ENCODE results near the gene SMARCA4.

DNA sequence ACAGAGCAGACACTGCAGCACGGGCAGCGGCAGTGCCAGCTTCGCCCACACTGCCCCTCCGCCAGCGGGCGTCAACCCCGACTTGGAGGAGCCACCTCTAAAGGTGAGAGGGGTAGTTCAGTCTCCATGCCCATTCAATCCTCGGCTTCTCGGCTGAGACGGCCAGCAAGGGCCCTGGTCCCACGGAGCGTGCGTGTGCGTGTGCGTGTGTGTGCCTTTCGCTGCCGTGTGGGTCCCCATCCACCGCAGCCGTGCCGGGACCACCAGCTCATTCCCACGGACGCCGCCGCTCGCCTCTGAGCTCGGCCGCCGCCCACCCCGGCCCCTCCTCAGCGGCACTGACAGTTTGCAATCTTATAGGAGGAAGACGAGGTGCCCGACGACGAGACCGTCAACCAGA lies 72.9 kb downstream of the SMARCA4 start:
- TF ChIP-seq, protein P1, sequence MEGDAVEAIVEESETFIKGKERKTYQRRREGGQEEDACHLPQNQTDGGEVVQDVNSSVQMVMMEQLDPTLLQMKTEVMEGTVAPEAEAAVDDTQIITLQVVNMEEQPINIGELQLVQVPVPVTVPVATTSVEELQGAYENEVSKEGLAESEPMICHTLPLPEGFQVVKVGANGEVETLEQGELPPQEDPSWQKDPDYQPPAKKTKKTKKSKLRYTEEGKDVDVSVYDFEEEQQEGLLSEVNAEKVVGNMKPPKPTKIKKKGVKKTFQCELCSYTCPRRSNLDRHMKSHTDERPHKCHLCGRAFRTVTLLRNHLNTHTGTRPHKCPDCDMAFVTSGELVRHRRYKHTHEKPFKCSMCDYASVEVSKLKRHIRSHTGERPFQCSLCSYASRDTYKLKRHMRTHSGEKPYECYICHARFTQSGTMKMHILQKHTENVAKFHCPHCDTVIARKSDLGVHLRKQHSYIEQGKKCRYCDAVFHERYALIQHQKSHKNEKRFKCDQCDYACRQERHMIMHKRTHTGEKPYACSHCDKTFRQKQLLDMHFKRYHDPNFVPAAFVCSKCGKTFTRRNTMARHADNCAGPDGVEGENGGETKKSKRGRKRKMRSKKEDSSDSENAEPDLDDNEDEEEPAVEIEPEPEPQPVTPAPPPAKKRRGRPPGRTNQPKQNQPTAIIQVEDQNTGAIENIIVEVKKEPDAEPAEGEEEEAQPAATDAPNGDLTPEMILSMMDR (conservative IDR thresholded peaks at IDR 0.05 in 1 of 2, IDR thresholded peaks at IDR 0.05 in 1 of 2; ENCODE audit: extremely low read depth in 1 of 2, insufficient read depth in 1 of 2, low read depth in 1 of 2, low read length in 2 of 2), result no peak
- no peak for TF ChIP-seq EZH2 (IDR thresholded peaks at IDR 0.05; ENCODE audit: borderline replicate concordance, low read length)

All from mammary epithelial cell (primary cell).